Stimulated activated CD8-positive, alpha-beta memory T cell treated with anti-CD3 and anti-CD28 coated beads, Interleukin-4, amount 100 ng/mL, for 4 hours (primary cell): ENCODE data around the gene COL4A1.
A peak's percentile ranks its signal among the peaks of the same experiment; 100 is the strongest.

Experiments used
- DNase-seq, 2 donors: peaks; one replicate each; pipeline ENCODE4 v3.0.0-alpha.2; 2020; ENCODE audit warnings: low read depth in 2 of 2, low spot score in 1 of 2

COL4A1 gene

DNA sequence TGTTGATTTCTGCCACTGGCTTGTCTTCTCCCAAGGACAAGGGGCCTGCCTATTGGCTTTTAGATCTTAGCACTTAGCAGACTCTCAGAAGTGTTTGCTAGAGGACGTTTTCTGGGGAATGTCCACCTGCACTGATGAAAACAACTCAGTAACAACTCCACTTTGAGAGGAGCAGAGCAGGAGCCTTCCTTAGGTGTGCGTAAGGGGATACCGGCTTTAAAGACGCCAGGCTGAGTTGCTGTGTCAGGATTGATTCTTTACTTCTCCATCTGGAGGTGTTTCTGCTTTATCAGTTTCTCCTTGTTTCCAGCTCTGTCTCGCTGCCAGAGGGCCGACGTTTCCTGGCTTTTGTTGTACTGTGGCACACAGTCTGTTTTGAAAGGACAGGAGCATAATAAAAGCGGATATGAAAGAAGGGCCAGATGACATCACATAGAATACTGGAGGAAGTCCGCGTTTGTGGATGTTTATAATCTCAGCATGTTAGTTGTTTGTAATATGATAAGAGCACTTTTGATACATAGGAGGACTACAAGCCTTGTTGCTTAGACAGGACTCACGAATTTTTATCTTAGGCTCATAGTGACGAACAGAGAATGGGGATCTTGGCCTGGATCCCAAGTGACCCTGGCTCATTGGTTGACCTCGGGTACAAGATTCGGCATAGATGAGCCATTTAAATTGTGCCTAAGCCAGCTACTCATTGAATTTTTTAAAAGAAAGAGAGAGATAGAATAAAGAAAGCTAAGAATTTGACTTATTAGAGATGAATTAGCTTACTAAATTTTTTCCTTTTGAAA, 34.7 kb upstream of the COL4A1 start:
- no peak for DNase-seq

DNA sequence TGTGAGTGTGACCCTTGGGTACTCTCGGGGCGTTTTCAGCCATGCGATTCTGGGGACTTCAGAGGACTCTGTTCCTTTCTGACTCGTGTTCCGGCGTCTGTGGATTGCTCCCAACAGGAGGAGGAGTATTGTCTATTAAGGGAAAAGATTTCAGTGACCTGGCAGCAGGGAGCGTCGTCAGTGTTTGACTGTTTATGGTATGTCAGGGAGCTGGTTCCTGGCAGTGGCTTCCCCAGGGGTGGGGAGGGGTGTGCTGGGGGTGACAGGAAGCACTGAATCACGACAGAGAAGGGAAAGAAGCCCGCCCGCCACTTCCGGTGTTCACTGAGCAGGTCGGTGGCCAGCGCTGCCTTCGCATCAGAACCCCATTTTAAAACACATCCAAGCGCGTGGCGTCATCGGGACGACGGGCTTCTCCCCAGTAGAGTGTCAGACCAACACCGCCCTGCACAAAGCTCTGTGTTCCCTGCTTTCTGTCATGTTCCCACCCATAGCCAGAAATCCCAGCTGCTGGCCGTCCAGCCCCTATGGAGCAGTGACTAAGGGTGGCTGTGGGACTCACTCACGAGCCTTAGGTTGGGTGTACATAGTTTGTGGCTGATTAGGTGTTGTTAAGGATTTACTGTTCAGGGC, 34.0 kb upstream of the COL4A1 start:
- DNase-seq, result peak; percentile 7 to 29

GRCh38 chr13:110339975-110340550, 33.1 kb upstream of the COL4A1 start:
- DNase-seq, result no peak

DNA sequence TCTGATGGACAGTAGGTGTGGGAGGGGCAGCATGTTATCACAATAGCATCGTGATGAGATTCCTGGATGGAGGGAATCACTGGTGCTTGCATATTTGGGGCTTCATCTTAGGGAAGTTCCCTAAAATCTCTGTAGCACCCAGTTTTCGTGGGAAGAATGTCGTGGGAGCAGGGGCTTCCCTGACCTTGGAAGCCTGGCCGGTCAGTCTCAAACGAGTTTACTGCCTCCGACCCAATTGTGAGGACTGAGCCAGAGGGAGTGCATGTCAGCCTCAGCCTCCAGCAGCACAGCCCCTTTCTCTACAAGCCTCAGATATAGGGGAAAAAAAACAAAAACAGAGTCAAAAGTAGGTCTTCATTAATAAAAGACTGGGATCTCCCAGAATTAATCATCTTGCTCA, 32.3 kb upstream of the COL4A1 start:
- DNase-seq, result no peak

GRCh38 chr13:110338441-110339101, 31.6 kb upstream of the COL4A1 start:
- DNase-seq, result no peak

DNA sequence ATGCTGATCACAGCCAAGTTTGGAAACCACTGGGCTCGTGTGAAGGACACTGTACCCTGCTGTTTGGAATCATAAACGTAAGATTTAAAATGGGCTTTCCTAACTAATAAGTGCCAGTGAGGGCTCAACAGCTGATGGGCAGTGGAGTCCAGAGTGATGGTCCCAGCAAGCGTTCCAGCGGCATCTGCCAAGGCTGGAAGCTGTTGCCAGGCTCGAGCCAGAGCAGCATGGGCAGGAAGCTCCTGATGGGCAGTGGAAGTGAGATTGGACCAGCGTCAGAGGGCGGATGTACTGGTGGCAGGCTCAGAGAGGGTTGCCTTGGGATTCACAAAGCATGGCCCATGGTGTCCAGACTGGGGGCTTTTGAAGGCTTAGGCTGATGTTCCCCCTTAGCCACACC, 30.3 kb upstream of the COL4A1 start:
- DNase-seq, result no peak

- DNase-seq, result no peak
Observed at GRCh38 chr13:110336681-110337080, 29.7 kb upstream of the COL4A1 start.

DNA sequence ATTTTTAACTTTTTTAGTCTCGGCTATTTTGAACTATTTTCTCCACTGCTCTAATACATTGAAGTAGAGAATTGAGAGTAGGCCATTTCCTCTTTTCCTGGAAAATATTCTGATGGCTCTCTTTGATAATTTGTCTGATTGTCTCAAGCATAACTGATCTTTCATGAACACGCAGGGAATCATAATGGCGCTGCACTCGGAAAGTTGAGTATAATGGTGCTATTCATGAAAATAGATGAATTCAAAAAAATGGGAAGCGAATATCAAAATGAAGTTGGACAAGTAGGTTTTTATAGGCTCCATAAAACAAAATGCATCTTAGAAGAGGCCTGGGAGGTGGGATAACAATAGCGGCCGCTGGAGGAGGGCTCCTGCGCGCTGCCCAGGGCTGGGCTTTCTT, 29.2 kb upstream of the COL4A1 start:
- DNase-seq, result no peak

- DNase-seq, result no peak
Observed at GRCh38 chr13:110334841-110335490, 28.0 kb upstream of the COL4A1 start.

DNA sequence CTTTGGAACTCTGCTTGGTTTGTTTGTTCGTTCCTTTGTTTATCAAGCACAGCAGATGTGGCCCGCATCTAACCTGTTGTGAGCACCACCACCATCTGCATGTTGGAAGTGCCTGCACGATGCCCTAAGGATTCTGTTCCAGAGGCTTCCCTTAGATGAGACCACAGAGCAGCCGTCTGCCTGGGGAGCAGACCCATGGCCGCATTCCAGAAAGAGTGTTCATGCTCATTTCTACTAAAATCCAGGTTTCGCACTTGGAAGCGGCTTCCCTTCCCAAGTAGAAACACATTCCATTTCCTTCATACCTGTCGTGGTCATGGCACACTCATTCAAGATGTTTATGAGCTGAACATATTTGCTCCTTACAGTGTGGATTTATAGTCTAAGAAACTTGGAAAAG, 27.3 kb upstream of the COL4A1 start:
- no peak for DNase-seq

DNA sequence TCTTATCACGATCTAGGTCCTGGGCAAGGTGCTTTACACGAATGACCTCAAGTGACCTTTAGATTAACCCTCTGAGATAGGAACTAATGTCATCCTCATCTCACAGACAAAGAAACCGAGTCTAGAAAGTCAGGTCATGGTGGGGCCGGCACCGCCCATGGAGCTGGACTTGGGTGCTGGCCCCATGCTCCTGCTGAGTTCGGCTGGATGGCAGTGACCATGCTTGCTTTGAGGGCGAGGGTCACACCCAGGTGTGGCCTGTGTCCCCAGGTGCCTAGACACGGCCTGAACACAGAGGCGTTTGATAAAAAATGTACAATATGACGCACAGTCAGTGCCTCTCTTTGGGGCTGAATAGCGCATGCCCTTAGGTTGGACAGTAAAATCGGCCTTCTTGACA, 26.9 kb upstream of the COL4A1 start:
- DNase-seq, result no peak

DNA sequence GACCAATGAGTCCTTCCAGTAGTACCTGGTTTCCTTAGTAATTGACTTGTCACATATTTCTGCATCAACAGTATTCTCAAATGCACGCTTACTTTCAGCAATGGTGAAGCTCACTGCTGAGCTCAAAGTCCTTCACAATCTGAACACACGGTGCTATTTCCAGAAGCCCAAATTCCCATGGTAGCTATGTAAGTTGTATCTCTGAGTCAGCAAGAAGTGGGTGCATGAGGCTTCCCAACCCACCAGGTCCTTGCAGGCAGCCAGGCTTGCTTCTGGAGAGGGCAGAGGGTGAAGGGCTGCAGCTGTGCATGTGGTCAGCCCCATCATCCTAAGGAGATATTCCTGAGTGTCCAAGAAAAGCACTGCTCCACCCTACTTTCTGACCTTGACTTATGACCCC, 25.8 kb upstream of the COL4A1 start:
- no peak for DNase-seq

GRCh38 chr13:110331362-110331761, 24.4 kb upstream of the COL4A1 start:
- no peak for DNase-seq

GRCh38 chr13:110330491-110331011, 23.6 kb upstream of the COL4A1 start:
- no peak for DNase-seq

- no peak for DNase-seq
Observed at GRCh38 chr13:110329798-110330461, 23.0 kb upstream of the COL4A1 start.

- DNase-seq, result no peak
Observed at GRCh38 chr13:110329258-110329657, 22.3 kb upstream of the COL4A1 start.

DNA sequence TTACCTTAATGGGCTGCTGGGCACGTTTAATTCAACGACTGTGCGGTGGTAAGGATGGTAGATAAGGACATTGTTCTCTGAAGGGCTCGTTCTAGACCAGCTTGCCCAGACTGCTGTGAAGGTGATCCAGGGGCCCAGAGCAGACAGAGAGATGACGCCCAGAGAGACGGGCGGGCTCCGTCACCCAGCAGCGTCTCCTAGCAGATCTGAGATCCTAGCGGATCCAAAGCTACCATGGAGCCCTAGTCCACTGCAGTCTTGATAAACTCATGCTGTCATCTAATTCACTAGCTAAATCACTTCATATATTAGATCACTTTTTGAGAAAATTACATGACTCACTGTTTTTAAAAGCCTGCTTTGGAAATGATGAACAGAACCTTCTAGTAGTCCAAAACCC, 21.6 kb upstream of the COL4A1 start:
- DNase-seq, result no peak

DNA sequence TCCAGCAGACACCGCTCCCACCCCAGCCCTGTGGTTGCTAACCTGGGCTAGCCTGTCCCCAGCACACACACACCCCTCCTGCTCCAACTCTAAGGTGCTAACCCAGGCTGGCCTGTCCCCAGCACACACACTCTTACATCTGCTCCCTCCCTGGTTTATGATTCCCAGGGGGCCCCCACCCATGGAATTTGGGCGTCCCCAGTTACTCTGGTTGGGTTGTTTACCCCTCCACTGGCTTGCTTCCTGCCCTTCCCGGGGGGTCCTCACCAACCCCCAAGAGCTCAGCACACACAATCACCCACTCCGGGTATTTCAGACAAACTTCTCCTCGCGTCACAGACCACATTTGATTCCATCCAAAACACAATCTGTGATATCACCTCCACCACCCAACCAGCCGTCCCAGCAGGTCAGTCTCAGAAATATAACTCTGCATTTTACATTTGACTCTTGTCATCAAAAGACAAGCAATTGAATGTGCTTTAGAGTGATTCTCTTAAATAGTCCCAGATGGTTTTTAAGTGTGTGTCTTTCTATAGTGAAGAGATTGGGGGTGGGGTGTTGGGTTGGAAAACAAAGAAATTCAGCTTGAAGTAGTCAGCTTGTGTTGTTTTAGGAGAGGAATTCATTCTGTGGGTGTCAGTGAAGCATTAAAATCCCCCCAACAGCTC, 20.2 kb upstream of the COL4A1 start:
- no peak for DNase-seq

DNA sequence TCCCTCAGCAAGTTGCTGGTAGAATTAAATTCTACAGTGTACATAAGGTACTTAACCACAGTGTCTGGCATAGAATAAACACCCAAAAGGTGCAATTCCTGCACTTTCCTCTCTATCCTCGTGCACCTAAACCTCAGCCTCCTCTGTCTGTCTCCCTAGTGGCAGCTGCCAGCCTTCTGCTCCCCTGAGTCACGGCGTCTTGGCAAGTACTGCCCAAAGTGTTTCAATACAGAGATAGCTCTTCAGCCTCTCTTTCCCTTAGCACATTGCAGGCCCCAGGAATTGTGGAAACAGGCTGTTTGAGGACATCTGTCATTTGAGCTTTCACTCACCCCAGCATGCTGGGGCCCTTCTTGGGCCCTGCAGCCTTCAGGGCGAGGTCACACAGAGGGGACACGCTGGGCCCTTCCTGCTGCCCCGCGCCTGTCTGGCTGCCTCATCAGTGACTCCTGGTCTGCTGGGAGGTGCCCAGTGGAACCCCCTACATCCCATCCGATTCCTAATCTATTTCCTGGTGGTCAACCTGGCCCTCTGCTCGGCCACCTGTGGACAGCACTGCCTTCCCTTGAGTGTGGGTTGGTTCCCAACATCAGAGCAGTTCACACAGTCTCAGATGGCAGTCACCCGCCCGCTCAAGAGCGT, 19.4 kb upstream of the COL4A1 start:
- DNase-seq, result no peak
